Smooth muscle cell of trachea (primary cell): Measurements from ENCODE around the gene CLEC7A. TPM values are rescaled to one million over a fixed set of nuclear protein-coding genes. Genes with fewer than 3 reads are reported as not detected.

Experiments used
- total RNA-seq: library from RNA; depleted of rRNA; stranded (reverse); fragments of >200 nt; gene quantifications from 2 replicates; pipeline ENCODE4 v1.2.1, GENCODE V29; 2014

Gene CLEC7A
- not detected in 2 replicates for total RNA-seq

DNA sequence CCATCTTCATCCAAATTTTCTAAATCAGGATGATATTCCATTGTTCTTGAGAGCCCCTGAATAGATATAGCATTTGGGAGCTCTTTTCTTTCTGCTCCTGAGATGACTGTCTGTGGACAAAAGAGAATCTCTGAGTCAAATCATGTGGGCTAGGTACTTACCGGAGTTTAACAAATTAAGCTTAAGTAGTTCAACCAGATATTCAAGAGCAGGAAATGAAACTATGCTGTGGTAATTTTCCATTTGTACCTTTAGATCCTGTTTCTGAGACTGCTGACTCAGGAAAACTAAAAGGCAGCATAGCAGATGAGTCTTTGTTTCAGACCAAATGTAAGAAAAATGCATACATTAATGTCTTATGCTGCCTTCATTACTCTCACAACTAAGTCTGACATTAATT lies at the start of gene CLEC7A:
CLEC7A (minus strand) TSS at position 158 of the 400 bp plus-strand sequence; CDS start at position 41, 117 bp downstream.

DNA sequence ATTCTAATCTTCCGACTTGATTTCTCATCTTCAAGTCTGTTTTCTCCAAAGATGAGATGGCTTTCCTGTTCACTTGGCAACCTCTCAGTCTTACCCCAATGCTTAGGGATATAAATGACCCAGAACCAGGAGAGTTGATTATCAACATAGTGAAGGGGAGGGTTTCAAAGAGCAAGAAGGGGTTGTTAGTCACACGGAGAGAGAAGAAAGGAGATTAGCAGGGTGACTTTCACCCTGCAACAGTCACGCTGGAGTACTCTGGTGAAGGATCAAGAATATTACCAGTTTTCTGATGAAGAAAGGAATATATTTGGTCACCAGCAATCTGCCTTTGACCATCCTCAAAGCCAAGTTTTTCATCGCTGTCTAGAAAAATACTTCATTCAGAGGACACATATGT lies 48.8 kb upstream of the CLEC7A start, which contains the start of gene TMEM52B:
TMEM52B (plus strand) TSS at position 212 of the 400 bp plus-strand sequence. CDS start 543 bp downstream, outside the sequence.

DNA sequence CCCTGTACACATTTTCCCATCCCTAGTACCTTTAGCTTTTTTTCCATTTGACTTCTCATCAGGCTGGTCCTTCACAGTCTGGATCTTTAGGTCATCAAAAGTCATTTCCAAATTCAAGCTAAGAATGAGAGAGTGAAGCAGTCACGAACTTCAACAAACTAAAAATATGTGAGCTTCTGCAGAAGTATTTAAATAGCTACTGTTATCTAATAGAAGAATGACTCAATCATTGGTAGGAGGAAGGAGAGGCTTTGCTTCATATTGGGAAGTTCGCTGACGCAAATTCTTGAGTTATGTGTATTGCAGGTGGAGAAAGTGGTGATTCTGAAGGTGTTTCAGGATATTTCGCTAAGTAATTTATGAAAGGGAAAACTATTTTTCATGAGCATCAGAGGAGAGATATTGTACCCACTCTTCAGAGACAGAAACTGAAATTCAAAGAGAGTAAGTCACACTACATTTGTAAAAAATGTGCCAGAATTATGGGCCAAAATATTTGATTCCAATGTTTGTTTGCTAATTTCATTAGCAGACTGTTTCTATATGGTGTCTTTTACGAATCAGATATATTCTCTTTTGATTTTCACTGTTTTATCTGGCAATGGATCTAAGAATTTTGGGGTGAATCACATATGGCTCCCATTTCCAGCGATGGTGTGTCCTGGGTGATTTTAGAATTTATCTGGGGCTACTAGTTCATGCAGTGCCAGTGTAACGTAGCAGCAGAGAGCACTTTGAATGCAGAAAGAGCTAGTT lies 42.2 kb upstream of the CLEC7A start, which contains the start of gene OLR1:
OLR1 (minus strand) TSS at position 160 of the 756 bp plus-strand sequence; CDS start at position 105, 55 bp downstream.

DNA sequence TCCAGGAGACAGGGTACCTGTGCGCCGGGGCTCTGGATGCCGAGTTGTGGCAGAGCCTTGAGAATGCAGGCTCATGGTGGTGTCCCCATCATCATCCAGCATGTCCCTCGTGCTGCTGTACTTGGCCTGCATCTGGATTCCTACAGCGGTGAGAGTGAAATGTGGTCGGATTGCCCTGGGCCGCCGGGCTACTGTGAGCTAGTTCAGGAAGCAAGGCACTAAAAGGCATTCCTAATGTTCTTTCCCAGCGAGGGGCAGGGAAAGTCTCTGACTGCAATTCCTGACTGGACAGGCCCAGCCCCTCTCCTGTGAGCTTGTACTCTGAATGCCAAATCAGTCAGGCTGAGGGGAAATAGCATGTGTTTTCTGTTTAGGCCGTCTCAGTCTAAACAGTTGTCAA lies 31.2 kb downstream of the CLEC7A start, which contains the start of gene CLEC1A:
CLEC1A (minus strand) TSS at position 195 of the 400 bp plus-strand sequence; CDS start at position 132, 63 bp downstream.

Other genes with a start within 250 kb of the CLEC7A start
- gene KLRF2, start 248.7 kb downstream of the CLEC7A start, total RNA-seq: not detected in 2 replicates
- not detected in 2 replicates for gene CLEC2A, start 197.8 kb downstream of the CLEC7A start, total RNA-seq
- gene CLEC12A, start 158.8 kb downstream of the CLEC7A start, total RNA-seq: not detected in 2 replicates
- not detected in 2 replicates for gene CLEC1B, start 131.1 kb downstream of the CLEC7A start, total RNA-seq
- gene CLEC12B, start 119.6 kb downstream of the CLEC7A start, total RNA-seq: 0.17 TPM in 1 of 2 replicates, not detected in the other
- not detected in 2 replicates for gene CLEC9A, start 99.5 kb downstream of the CLEC7A start, total RNA-seq
- gene CLEC1A, start 31.2 kb downstream of the CLEC7A start, total RNA-seq: not detected in 2 replicates
- gene OLR1, start 41.9 kb upstream of the CLEC7A start, total RNA-seq: under 0.01 TPM in 1 of 2 replicates, not detected in the other
- gene TMEM52B, start 48.8 kb upstream of the CLEC7A start, total RNA-seq: under 0.01 TPM in 1 of 2 replicates, not detected in the other
- gene GABARAPL1, start 82.7 kb upstream of the CLEC7A start, total RNA-seq: 51.6 and 116 TPM in 2 replicates
- 0.15 and 0.66 TPM in 2 replicates for gene KLRD1, start 177.7 kb upstream of the CLEC7A start, total RNA-seq